ENCODE data around the gene PLXND1.
"Not testable (repeated sequence)": the region's sequence is repeated elsewhere in the genome, so short reads cannot be mapped to it uniquely, and the experiment has no call there.

PLXND1 gene

GRCh38 chr3:129644836-129645235, 38.4 kb upstream of the PLXND1 start:
- H3K9me3 ChIP-seq (ENCODE audit: control insufficient read depth, low read length) = no peaks in the 10 kb centered on the region
- H3K9ac ChIP-seq = no peak overlapping the region
- no peaks in the 10 kb centered on the region for H3K27me3 ChIP-seq (ENCODE audit: control insufficient read depth, insufficient read depth, low read length)
- H3K79me2 ChIP-seq = no peaks in the 10 kb centered on the region
- no peaks in the 10 kb centered on the region for H3K4me1 ChIP-seq
- H3K27ac ChIP-seq = no peak overlapping the region
- no peaks in the 10 kb centered on the region for H3K36me3 ChIP-seq (ENCODE audit: control insufficient read depth, insufficient read depth, low read length)
- H3K4me3 ChIP-seq (ENCODE audit: low read depth, low read length) = no peak overlapping the region
- no peak overlapping the region for H2AFZ ChIP-seq
- no peak overlapping the region for H3K4me2 ChIP-seq (ENCODE audit: low read length)
- TF ChIP-seq, protein P1, sequence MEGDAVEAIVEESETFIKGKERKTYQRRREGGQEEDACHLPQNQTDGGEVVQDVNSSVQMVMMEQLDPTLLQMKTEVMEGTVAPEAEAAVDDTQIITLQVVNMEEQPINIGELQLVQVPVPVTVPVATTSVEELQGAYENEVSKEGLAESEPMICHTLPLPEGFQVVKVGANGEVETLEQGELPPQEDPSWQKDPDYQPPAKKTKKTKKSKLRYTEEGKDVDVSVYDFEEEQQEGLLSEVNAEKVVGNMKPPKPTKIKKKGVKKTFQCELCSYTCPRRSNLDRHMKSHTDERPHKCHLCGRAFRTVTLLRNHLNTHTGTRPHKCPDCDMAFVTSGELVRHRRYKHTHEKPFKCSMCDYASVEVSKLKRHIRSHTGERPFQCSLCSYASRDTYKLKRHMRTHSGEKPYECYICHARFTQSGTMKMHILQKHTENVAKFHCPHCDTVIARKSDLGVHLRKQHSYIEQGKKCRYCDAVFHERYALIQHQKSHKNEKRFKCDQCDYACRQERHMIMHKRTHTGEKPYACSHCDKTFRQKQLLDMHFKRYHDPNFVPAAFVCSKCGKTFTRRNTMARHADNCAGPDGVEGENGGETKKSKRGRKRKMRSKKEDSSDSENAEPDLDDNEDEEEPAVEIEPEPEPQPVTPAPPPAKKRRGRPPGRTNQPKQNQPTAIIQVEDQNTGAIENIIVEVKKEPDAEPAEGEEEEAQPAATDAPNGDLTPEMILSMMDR (IDR thresholded peaks at IDR 0.05) = no peak

DNA sequence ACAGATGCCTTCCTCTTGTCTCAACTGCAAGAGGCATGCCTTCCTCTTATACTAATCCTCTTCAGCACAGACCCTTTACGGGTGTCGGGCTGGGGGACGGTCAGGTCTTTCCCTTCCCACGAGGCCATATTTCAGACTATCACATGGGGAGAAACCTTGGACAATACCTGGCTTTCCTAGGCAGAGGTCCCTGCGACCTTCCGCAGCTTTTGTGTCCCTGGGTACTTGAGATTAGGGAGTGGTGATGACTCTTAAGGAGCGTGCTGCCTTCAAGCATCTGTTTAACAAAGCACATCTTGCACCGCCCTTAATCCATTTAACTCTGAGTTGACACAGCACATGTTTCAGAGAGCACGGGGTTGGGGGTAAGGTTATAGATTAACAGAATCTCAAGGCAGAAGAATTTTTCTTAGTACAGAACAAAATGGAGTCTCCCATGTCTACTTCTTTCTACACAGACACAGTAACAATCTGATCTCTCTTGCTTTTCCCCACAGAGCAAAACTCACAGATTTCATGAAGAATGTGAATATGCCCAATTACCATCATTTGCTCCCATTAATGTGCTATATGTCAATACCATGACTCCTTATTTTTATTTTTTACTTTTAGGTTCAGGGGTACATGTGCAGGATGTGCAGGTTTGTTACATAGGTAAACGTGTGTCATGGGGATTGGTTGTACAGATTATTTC, 35.2 kb upstream of the PLXND1 start:
- not testable (repeated sequence) for H3K9me3 ChIP-seq (ENCODE audit: control insufficient read depth, low read length); H3K79me2 ChIP-seq; H3K36me3 ChIP-seq (ENCODE audit: control insufficient read depth, insufficient read depth, low read length); H3K9ac ChIP-seq; H3K4me3 ChIP-seq (ENCODE audit: low read depth, low read length); H3K27me3 ChIP-seq (ENCODE audit: control insufficient read depth, insufficient read depth, low read length); H3K4me2 ChIP-seq (ENCODE audit: low read length); H2AFZ ChIP-seq; H3K4me1 ChIP-seq; H3K27ac ChIP-seq

- not testable (repeated sequence) for H3K4me3 ChIP-seq (ENCODE audit: low read depth, low read length); H2AFZ ChIP-seq; H3K27me3 ChIP-seq (ENCODE audit: control insufficient read depth, insufficient read depth, low read length); H3K27ac ChIP-seq; H3K4me2 ChIP-seq (ENCODE audit: low read length); H3K4me1 ChIP-seq; H3K79me2 ChIP-seq; H3K9ac ChIP-seq; H3K9me3 ChIP-seq (ENCODE audit: control insufficient read depth, low read length); H3K36me3 ChIP-seq (ENCODE audit: control insufficient read depth, insufficient read depth, low read length)
Measured at GRCh38 chr3:129640985-129641384, 34.5 kb upstream of the PLXND1 start.

DNA sequence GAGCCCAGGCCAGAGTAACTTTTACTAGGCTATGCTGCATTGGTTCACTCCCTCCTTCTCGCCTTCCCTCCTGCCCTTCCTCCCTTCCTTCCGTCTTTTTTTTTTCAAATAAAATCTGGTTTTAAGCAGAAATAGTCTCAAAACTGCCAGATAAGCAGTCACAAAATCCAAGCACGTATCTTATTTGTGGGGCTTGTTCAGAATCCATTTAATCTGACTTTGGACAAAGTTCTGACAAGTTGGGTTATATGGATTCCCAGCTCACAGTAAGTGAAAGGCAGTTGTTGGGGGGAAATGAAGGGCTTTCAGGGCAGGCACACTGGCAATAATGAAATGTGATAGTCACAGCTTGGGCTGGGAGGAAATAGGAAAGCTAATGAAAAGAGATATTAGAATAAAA, 32.0 kb upstream of the PLXND1 start:
- no peaks in the 10 kb centered on the region for H3K27me3 ChIP-seq (ENCODE audit: control insufficient read depth, insufficient read depth, low read length)
- no peaks in the 10 kb centered on the region for H3K36me3 ChIP-seq (ENCODE audit: control insufficient read depth, insufficient read depth, low read length)
- TF ChIP-seq, protein P1 (IDR thresholded peaks at IDR 0.05) = no peak

DNA sequence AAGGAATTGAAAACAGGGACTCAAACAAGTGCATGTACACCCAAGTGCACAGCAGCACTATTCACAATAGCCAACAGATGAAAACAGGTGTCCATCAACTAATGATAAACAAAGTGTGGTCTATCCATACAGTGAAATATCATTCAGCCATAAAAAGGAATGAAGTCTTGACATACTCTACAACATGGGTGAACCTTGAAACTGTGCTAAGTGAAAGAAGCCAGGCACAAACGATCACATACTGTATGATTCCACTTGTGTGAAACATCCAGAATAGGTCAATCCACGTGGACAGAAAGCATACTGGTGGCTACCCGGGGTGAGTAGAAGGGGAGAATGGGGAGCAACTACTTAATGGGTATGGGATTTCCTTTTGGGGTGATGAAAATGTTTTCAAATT, 29.6 kb upstream of the PLXND1 start:
- TF ChIP-seq, protein P1 (IDR thresholded peaks at IDR 0.05) = no peak
- Histone ChIP-seq H3K4me2 (ENCODE audit: low read length) (no peak overlapping the region), H2AFZ (no peak overlapping the region), H3K27ac (no peak overlapping the region), H3K4me3 (ENCODE audit: low read depth, low read length) (no peak overlapping the region), H3K4me1 (no peaks in the 10 kb centered on the region), H3K36me3 (ENCODE audit: control insufficient read depth, insufficient read depth, low read length) (no peaks in the 10 kb centered on the region), H3K27me3 (ENCODE audit: control insufficient read depth, insufficient read depth, low read length) (no peaks in the 10 kb centered on the region), H3K79me2 (no peaks in the 10 kb centered on the region), H3K9me3 (ENCODE audit: control insufficient read depth, low read length) (no peaks in the 10 kb centered on the region), H3K9ac (no peak overlapping the region)

More for the DNA sequence above, 32.0 kb upstream of the PLXND1 start:
- Histone ChIP-seq H3K4me2 (ENCODE audit: low read length) (no peak overlapping the region), H3K4me3 (ENCODE audit: low read depth, low read length) (no peak overlapping the region), H3K4me1 (no peaks in the 10 kb centered on the region), H3K79me2 (no peaks in the 10 kb centered on the region), H3K27ac (no peak overlapping the region), H2AFZ (no peak overlapping the region), H3K9me3 (ENCODE audit: control insufficient read depth, low read length) (no peaks in the 10 kb centered on the region), H3K9ac (no peak overlapping the region)

DNA sequence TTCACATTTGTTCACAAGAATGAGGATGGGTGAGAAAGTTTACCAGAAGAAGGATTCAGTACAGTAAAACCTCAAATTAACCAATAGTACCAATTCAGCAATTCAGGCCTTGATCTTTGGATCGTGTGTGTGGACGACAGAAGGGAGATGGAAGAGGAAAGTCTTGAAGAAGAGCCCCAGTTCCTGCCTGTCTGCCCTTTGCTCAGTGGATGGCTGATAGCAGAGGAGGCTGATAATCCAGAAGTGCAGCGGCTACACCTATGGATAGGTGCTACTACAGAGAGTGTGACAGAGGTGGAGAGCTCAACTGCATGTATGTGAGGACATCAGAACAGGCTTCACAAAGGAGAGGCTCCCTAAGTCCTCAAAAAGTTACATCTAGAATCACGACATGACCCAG, 29.2 kb upstream of the PLXND1 start:
- TF ChIP-seq, protein P1 (IDR thresholded peaks at IDR 0.05) = no peak
- H3K4me2 ChIP-seq (ENCODE audit: low read length) = no peak overlapping the region
- no peaks in the 10 kb centered on the region for H3K36me3 ChIP-seq (ENCODE audit: control insufficient read depth, insufficient read depth, low read length)

More for the DNA sequence above, 29.2 kb upstream of the PLXND1 start:
- Histone ChIP-seq H3K9ac (no peak overlapping the region), H3K27me3 (ENCODE audit: control insufficient read depth, insufficient read depth, low read length) (no peaks in the 10 kb centered on the region), H3K4me1 (no peaks in the 10 kb centered on the region), H3K4me3 (ENCODE audit: low read depth, low read length) (no peak overlapping the region), H3K9me3 (ENCODE audit: control insufficient read depth, low read length) (no peaks in the 10 kb centered on the region), H2AFZ (no peak overlapping the region), H3K79me2 (no peaks in the 10 kb centered on the region), H3K27ac (no peak overlapping the region)
